Activated effector memory CD4-positive, alpha-beta T cell treated with Interleukin-2 at 50 U/mL for 16 hours (primary cell): ENCODE results near the gene AMOT.

ENCODE experiments used
- DNase-seq: peaks from one replicate; pipeline ENCODE4 v3.0.0-alpha.2; 2020

AMOT gene

GRCh38 chrX:112835019-112835418, 5.6 kb downstream of the AMOT start:
- no peak for DNase-seq

- no peak for DNase-seq
These were observed 6.4 kb downstream of the AMOT start for GRCh38 chrX:112834031-112834845.

- no peak for DNase-seq
These were observed 8.0 kb downstream of the AMOT start for GRCh38 chrX:112832481-112833095.

GRCh38 chrX:112830540-112830939, 10.1 kb downstream of the AMOT start:
- DNase-seq = no peak

- no peak for DNase-seq
These were observed 13.2 kb downstream of the AMOT start for GRCh38 chrX:112827292-112827903.

- DNase-seq = no peak
These were observed 14.6 kb downstream of the AMOT start for GRCh38 chrX:112826023-112826422.

- DNase-seq = no peak
These were observed 17.7 kb downstream of the AMOT start for GRCh38 chrX:112822892-112823291.

- DNase-seq = no peak
These were observed 20.0 kb downstream of the AMOT start for GRCh38 chrX:112820364-112821268.

- no peak for DNase-seq
These were observed 20.8 kb downstream of the AMOT start for GRCh38 chrX:112819813-112820212.

GRCh38 chrX:112819008-112819640, 21.5 kb downstream of the AMOT start:
- no peak for DNase-seq

- no peak for DNase-seq
These were observed 22.3 kb downstream of the AMOT start for GRCh38 chrX:112818114-112819007.

- no peak for DNase-seq
These were observed 23.7 kb downstream of the AMOT start for GRCh38 chrX:112816908-112817307.

GRCh38 chrX:112814496-112814895, 26.1 kb downstream of the AMOT start:
- no peak for DNase-seq

GRCh38 chrX:112812741-112813140, 27.9 kb downstream of the AMOT start:
- DNase-seq = no peak

GRCh38 chrX:112808651-112809195, 31.9 kb downstream of the AMOT start:
- no peak for DNase-seq

GRCh38 chrX:112808007-112808406, 32.6 kb downstream of the AMOT start:
- DNase-seq = no peak

GRCh38 chrX:112803060-112803459, 37.6 kb downstream of the AMOT start:
- DNase-seq = no peak

- DNase-seq = no peak
These were observed 38.1 kb downstream of the AMOT start for GRCh38 chrX:112802541-112802940.

GRCh38 chrX:112800971-112801775, 39.5 kb downstream of the AMOT start:
- DNase-seq = no peak

GRCh38 chrX:112799425-112799824, 41.2 kb downstream of the AMOT start:
- no peak for DNase-seq
